ENCODE measurements around the gene NLRP6. TPM values are rescaled to one million over a fixed set of nuclear protein-coding genes. Genes with fewer than 3 reads are reported as not detected.
"Not testable (repeated sequence)": the region's sequence is repeated elsewhere in the genome, so short reads cannot be mapped to it uniquely, and the experiment has no call there.

The NLRP6 gene
- total and polyA plus RNA-seq, 2 of the 4 experiments (the other 2 are of a cell fraction), result not detected

DNA sequence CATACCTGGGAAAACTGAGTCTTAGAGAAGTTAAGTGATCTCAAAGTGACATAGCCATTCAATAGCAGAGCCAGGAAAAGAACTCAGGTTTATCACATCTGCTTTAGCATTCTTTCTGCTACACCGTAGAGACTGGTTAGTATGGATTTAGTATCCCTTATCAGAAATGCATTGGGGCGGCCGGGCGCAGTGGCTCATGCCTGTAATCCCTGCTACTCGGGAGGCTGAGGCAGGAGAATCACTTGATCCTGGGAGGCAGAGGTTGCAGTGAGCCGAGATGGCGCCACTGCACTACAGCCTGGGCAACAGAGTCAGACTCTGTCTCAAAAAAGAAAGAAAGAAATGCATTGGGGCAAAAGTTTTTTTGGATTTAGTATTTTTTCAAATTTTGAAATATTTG is 39.9 kb upstream of the NLRP6 start:
- CTCF ChIA-PET; H3K36me3 ChIP-seq (ENCODE audit: control insufficient read depth, insufficient read depth, low read length); H3K14ac ChIP-seq (replicated peaks; ENCODE audit: low read depth, low read length); H2BK20ac ChIP-seq (ENCODE audit: low read depth, low read length); H4K8ac ChIP-seq (ENCODE audit: low read depth in 2 of 2, low read length in 2 of 2); H3K23ac ChIP-seq (ENCODE audit: low read depth, low read length); H2AK5ac ChIP-seq (ENCODE audit: low read depth, low read length); H3K56ac ChIP-seq (ENCODE audit: extremely low read depth, insufficient read depth, low read length); H3K9me3 ChIP-seq (ENCODE audit: control insufficient read depth, insufficient read depth, low read length); H2AFZ ChIP-seq (replicated peaks; ENCODE audit: low read length, poor library complexity); H4K5ac ChIP-seq (ENCODE audit: low read depth, low read length); H2BK5ac ChIP-seq (ENCODE audit: low read depth, low read length, poor library complexity, severe bottlenecking); H3K4ac ChIP-seq (ENCODE audit: low read depth, low read length); H3K27me3 ChIP-seq (ENCODE audit: control insufficient read depth, insufficient read depth, low read length); H3K27ac ChIP-seq (ENCODE audit: insufficient read depth, low read length); H3K9me1 ChIP-seq (ENCODE audit: insufficient read depth, low read length); DNase-seq; dilution Hi-C loops (cut with HindIII; ENCODE audit: low sequenced_read_pairs, unreplicated experiment); H2BK120ac ChIP-seq (ENCODE audit: low read depth, low read length); H2BK15ac ChIP-seq (ENCODE audit: low read depth, low read length); ATAC-seq (ENCODE audit: low read depth); H3K4me1 ChIP-seq (ENCODE audit: control insufficient read depth, insufficient read depth, low read length); H3K4me3 ChIP-seq (ENCODE audit: insufficient read depth, low read depth, low read length); intact Hi-C loops (cut with micrococcal nuclease); H4K91ac ChIP-seq (ENCODE audit: insufficient read depth, low read depth, low read length); H3K18ac ChIP-seq (ENCODE audit: low read depth, low read length); H2AK9ac ChIP-seq (replicated peaks; ENCODE audit: low read depth, low read length, poor library complexity); H3K9ac ChIP-seq (ENCODE audit: low read depth, low read length); in situ Hi-C loops (cut with MboI; ENCODE audit: low sequenced_read_pairs): not testable (repeated sequence)
- Histone ChIP-seq H3K79me1 (ENCODE audit: low read depth in 1 of 2, low read length in 2 of 2) (peaks cover 19 to 52% of the 10 kb centered on the region in 2 experiments), H4K20me1 (ENCODE audit: insufficient read depth, low read length) (peaks cover 11% of the 10 kb centered on the region), H3K4me2 (ENCODE audit: low read depth, low read length) (peak overlapping the region; percentile 97; the same call in 1 of the 2 replicates)
- 65% methylated on average over 4 of the region's 7 CpGs; no CpG with 5 or more reads in 1 of the 2 experiments for WGBS, 2 experiments (ENCODE audit: extremely low coverage in 2 of 2, insufficient read length in 1 of 2)
- BruUV-seq (replicated peaks), result TSS peak; percentile 9
- POLR2A ChIA-PET (ENCODE audit: unreplicated experiment), result interaction anchor here (0.7 kb wide), 1 partner anchor 10 kb away, joined by 3 read pairs; no protein-coding TSS in a partner anchor
